Measurements from ENCODE around the gene ARHGAP28. TPM values are rescaled to one million over a fixed set of nuclear protein-coding genes. Genes with fewer than 3 reads are reported as not detected.

ARHGAP28 gene
- total RNA-seq, 1 donor from 2014 or later = 1.5 TPM

DNA sequence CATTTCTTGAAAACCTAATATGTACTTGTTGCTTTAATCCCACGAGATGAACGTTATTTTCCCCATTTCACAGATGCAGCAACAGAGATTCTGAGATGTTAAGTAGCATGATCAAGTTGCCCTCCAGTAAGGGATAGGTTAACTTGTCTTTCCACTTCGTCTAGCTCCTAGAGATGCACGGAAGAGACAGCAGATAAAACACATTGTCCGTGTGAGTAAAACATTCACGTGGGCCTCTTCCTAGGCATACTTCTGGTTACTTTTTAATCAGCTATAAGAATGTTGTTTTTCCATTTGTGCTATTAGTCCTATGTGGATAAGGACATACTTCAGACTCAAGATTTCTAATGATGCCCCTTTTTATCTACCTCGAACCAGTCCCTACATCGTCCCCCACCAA, 1.2 kb upstream of the ARHGAP28 start:
- Histone ChIP-seq H3K4me3 (no peak overlapping the region), H3K27ac (replicated peaks) (peak overlapping the region; percentile 89), H3K36me3 (no peaks in the 10 kb centered on the region), H3K27me3 (ENCODE audit: low read depth) (no peaks in the 10 kb centered on the region), H3K9me3 (replicated peaks) (no peaks in the 10 kb centered on the region), H3K4me1 (peaks cover 17% of the 10 kb centered on the region)
- DNase-seq = no peak
- no peak for TF ChIP-seq CTCF (IDR thresholded peaks at IDR 0.05; ENCODE audit: borderline replicate concordance)
- intact Hi-C loops (cut with micrococcal nuclease) = no loop called here

- peaks cover 17% of the 10 kb centered on the region for H3K4me1 ChIP-seq
- no peaks in the 10 kb centered on the region for H3K36me3 ChIP-seq
- no peak for DNase-seq
- peak overlapping the region; percentile 79 for H3K4me3 ChIP-seq
- H3K9me3 ChIP-seq (replicated peaks) = no peaks in the 10 kb centered on the region
- intact Hi-C loops (cut with micrococcal nuclease) = no loop called here
- no peak for TF ChIP-seq CTCF (IDR thresholded peaks at IDR 0.05; ENCODE audit: borderline replicate concordance)
- no peaks in the 10 kb centered on the region for H3K27me3 ChIP-seq (ENCODE audit: low read depth)
- peak overlapping the region; percentile 89 for H3K27ac ChIP-seq (replicated peaks)
Observed at GRCh38 chr18:6728809-6729246, 688 bp upstream of the ARHGAP28 start.

DNA sequence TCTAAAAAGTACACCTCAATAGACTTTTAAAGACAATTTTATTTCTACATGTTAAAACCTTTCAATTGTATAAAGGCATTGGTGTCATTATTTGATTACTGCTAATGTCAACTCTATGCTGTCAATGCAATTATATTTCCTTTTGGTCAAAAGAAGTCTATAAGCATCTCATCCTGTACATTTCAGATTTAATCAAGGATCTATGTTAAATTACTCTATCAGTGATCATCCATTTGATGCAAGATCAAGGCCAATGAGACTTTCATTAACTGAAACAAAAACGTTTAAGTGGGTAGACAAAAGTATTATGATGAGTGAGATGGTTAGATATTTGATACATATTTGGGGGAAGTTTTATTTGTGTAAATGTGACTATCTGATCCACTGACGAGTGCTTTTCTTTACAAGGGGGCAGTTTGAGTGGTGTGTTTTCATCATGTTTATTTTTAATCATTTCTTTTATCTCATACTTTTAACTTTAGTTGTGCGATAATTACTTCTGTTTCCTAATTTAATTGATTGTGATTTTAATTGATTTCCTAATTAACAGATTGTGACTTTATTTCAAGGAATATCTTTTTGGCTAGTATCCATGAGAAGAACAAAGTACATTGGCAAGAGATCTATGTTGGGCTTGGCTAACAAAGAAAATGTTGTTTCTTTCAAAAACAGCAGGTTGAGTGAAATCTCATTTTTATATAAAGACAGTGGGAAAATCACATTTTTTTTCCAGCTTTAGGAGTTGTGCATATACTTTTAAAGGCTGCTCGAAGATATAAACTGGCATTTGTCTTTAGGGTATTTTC, 1.1 kb downstream of the ARHGAP28 start:
- Histone ChIP-seq H3K4me3 (peak overlapping the region; percentile 79), H3K27me3 (ENCODE audit: low read depth) (no peaks in the 10 kb centered on the region), H3K4me1 (peaks cover 17% of the 10 kb centered on the region), H3K36me3 (no peaks in the 10 kb centered on the region), H3K9me3 (replicated peaks) (no peaks in the 10 kb centered on the region), H3K27ac (replicated peaks) (peak overlapping the region; percentile 89)
- intact Hi-C loops (cut with micrococcal nuclease) = loop anchor here (10.0 kb wide), 1 partner anchor 144 kb away; no protein-coding TSS in a partner anchor
- TF ChIP-seq CTCF (IDR thresholded peaks at IDR 0.05; ENCODE audit: borderline replicate concordance) = no peak
- DNase-seq = no peak

DNA sequence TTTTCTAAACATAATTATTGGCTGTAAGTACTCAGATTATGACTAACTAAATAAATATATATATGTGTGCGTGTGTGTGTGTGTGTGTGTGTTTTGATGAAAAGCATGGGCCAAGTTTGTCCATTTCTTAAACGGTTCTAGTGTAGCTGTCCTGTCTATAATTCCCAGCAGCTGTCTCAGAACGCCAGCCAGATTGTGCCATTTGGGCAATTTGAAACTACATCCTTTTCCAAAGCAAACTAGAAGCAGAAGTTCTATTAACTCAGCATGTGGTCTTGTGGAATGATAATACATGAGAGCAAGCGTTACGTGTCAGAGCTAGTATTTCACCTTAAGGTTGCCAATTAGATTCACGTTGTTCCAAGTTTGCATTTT, 1.7 kb downstream of the ARHGAP28 start:
- intact Hi-C loops (cut with micrococcal nuclease) = loop anchor here (10.0 kb wide), 1 partner anchor 144 kb away; no protein-coding TSS in a partner anchor
- no peaks in the 10 kb centered on the region for H3K9me3 ChIP-seq (replicated peaks)

GRCh38 chr18:6732952-6733351, 3.4 kb downstream of the ARHGAP28 start:
- no peak overlapping the region for H3K27ac ChIP-seq (replicated peaks)
- no peak for TF ChIP-seq CTCF (IDR thresholded peaks at IDR 0.05; ENCODE audit: borderline replicate concordance)
- intact Hi-C loops (cut with micrococcal nuclease) = loop anchor here (10.0 kb wide), 1 partner anchor 142 kb away; no protein-coding TSS in a partner anchor

More for the DNA sequence above, 1.7 kb downstream of the ARHGAP28 start:
- DNase-seq = no peak
- no peak overlapping the region for H3K27ac ChIP-seq (replicated peaks)
- H3K27me3 ChIP-seq (ENCODE audit: low read depth) = no peaks in the 10 kb centered on the region
- TF ChIP-seq CTCF (IDR thresholded peaks at IDR 0.05; ENCODE audit: borderline replicate concordance) = no peak
- peaks cover 17% of the 10 kb centered on the region for H3K4me1 ChIP-seq
- no peak overlapping the region for H3K4me3 ChIP-seq
- no peaks in the 10 kb centered on the region for H3K36me3 ChIP-seq

More at GRCh38 chr18:6732952-6733351, 3.4 kb downstream of the ARHGAP28 start:
- H3K27me3 ChIP-seq (ENCODE audit: low read depth) = no peaks in the 10 kb centered on the region
- H3K4me3 ChIP-seq = no peak overlapping the region
- H3K9me3 ChIP-seq (replicated peaks) = no peaks in the 10 kb centered on the region
- peaks cover 17% of the 10 kb centered on the region for H3K4me1 ChIP-seq
- H3K36me3 ChIP-seq = no peaks in the 10 kb centered on the region
- no peak for DNase-seq
